AG04450 (cell line): ENCODE data around the gene KCNIP1. TPM values are rescaled to one million over a fixed set of nuclear protein-coding genes. Genes with fewer than 3 reads are reported as not detected.

Source experiments
- CTCF ChIA-PET: fragments of 300-600, 350-600 bp; formaldehyde crosslinking; extraction: SDS; loops from one replicate; lab custom pipeline; 2022; ENCODE audit warnings: antibody characterized with exemption, inconsistent platforms; lab: Charles Lee
- POLR2A ChIA-PET: fragments of 350-600 bp; formaldehyde crosslinking; extraction: SDS; loops from one replicate; lab custom pipeline; 2021; ENCODE audit warnings: antibody characterized with exemption, inconsistent platforms; lab: Yijun Ruan, JAX
- DNase-seq: peaks from one replicate; pipeline ENCODE4 v3.0.0-alpha.2; 2011; ENCODE audit warnings: low read depth, low spot score
- H3K27ac ChIP-seq: one replicate; pipeline ENCODE4 v1.5.1; 2012; ENCODE audit warnings: low read depth, low read length, control low read depth
- H3K27me3 ChIP-seq: one replicate; pipeline ENCODE4 v1.6.0; 2012; ENCODE audit warnings: low read length; ENCODE audit not compliant: control insufficient read depth, insufficient read depth
- H3K4me3 ChIP-seq: 2 replicates; pipeline ENCODE4 v1.5.1; 2011; ENCODE audit warnings: mild to moderate bottlenecking, low read depth, low read length, control low read depth
- H3K9me3 ChIP-seq: 2 replicates; pipeline ENCODE4 v1.5.1; 2012; ENCODE audit warnings: low read length; ENCODE audit not compliant: control insufficient read depth, insufficient read depth
- CTCF ChIP-seq: IDR thresholded peaks from 2 replicates; pipeline ENCODE4 v1.5.1; 2011; ENCODE audit warnings: low read depth, low read length, control low read depth, inconsistent platforms
- polyA plus RNA-seq: library from polyadenylated mRNA; depleted of rRNA; stranded (reverse); fragments of >200 nt; gene quantifications from 2 replicates; pipeline ENCODE4 v1.2.3, GENCODE V29; 2011; rRNA removed

KCNIP1 gene
- polyA plus RNA-seq, 1 experiment: not detected

DNA sequence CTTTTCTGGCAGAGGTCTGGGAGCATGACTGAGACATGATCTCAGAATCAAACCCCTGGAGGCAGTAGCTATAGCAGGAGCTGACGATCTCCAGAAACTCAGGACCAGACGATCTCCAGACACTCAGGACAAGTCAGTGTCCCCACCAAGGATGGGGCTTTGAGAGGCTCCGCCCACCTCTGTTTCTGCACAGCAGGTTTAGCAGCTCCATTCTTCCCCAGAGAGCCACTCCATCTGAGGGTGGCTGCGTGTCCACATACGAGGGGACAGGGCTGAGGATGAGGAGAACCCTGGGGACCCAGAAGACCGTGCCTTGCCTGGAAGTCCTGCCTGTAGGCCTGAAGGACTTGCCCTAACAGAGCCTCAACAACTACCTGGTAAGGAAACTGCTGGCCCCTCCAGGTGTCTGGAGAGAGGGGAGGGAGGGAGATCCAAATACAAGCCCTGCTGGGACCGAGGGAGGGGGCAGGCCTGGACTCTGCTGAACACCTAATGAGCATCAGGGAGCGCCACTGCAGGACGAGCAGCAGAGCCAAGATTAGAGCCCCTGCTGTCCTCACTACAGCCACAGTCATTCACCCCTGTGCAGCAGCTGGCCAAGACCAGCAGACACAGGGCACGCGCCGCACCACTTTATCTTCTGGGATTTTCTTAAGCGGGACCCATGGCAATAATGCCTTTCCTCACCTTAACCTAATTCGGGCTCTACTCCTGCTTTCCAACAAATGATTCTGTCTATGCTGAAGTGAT lies 279.9 kb downstream of the KCNIP1 start, which contains the start of gene GABRP:
GABRP (plus strand) TSS at position 228 of the 750 bp plus-strand sequence. CDS start 4,891 bp downstream, outside the sequence.
- ChIA-PET POLR2A (no interaction called here), CTCF (interaction anchor here (1.6 kb wide), 1 partner anchor 38 kb away, joined by 5 read pairs; no protein-coding TSS in a partner anchor)

DNA sequence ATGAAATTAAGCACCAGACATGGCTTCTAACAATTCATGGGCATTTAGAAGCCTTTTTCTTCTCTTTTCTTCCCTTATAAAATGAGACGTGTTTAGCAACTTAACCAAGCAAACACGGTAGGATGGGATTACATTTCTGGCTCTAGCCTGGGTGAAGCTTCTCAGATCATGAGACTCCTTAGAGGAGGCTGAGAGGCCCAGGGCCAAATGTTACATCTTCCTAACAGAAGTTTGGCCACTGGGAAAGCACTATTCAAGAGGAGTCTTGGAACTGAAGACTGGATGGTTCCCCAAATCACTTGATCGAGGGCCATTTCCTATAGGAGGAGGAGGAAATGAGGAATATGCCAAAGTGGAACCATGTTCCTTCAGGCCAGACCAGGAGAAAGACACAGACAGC lies 281.6 kb downstream of the KCNIP1 start:
- no peaks in the 10 kb centered on the region for H3K9me3 ChIP-seq
- CTCF ChIA-PET: no interaction called here
- no peak overlapping the region for H3K27ac ChIP-seq
- H3K27me3 ChIP-seq: peaks cover 3% of the 10 kb centered on the region
- POLR2A ChIA-PET: no interaction called here
- no peak overlapping the region for H3K4me3 ChIP-seq
- TF ChIP-seq CTCF: no peak
- no peak for DNase-seq

More for the DNA sequence above, 279.9 kb downstream of the KCNIP1 start, which contains the start of gene GABRP:
- TF ChIP-seq CTCF: no peak
- H3K27ac ChIP-seq: no peak within 1 kb of the TSS
- H3K9me3 ChIP-seq: no peaks in the 10 kb centered on the region
- H3K4me3 ChIP-seq: no peak within 1 kb of the TSS
- peaks cover 3% of the 10 kb centered on the region for H3K27me3 ChIP-seq
- no peak for DNase-seq

Other genes starting within 250 kb of the KCNIP1 start
- not detected in 2 replicates for gene LCP2, start 206.2 kb upstream of the KCNIP1 start, polyA plus RNA-seq
- gene KCNMB1, start 114.7 kb upstream of the KCNIP1 start, polyA plus RNA-seq: 0.01 TPM in 1 of 2 replicates, not detected in the other